Endometrial microvascular endothelial cells (primary cell): ENCODE measurements around the gene CDK14. TPM values are rescaled to one million over a fixed set of nuclear protein-coding genes. Genes with fewer than 3 reads are reported as not detected.

Source experiments
- in situ Hi-C: cut with HindIII; loops from 2 replicates; pipeline ENCODE4 v1.10.0; 2017; ENCODE audit warnings: low sequenced_read_pairs, low pct_unique_long_range_greater_than_20kb; ENCODE audit errors: inconsistent ontology term
- total RNA-seq: library from RNA; depleted of rRNA; stranded (reverse); fragments of >200 nt; gene quantifications from one replicate; pipeline ENCODE4 v1.2.3, GENCODE V29; 2015; ENCODE audit errors: inconsistent ontology term

CDK14 gene
- total RNA-seq, 1 donor from 2014 or later: 7.2 TPM

DNA sequence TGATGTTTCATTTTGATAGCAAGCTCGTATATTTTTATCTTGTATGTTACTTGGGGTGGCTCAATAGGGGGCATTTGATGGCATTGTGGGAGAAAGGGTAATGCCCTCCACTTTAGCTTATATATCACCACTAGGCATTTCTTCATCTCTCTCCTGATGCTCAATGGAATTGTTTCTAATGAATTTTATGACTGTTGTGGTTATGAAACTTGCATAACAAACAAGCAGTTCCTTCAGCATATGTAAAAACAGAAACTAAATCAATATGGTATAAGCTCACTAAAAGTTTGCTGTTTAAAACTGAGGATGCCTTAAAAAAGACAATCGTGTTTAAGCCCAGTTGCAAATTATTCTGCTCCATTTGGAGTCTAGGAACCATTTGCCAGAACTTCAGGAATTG, 75.5 kb downstream of the CDK14 start:
- in situ Hi-C loops: no loop called here

DNA sequence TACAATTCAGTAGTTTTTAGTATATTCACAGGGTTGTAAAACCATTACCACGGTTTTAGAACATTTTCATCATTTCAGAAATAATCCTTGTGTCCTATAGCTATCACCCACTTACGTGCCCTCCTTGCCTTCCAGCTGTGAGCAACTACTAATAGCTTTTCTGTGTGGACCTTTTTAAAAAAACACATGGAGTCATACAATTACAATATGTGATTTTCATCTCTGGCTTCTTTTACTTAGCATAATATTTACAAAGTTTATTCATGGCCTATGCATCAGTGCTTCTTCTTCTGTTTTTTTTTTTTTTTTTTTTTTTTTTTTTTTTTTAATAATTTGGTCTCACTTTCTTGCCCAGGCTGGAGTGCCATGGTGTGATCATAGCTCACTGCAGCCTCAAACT, 76.1 kb downstream of the CDK14 start:
- in situ Hi-C loops: no loop called here

DNA sequence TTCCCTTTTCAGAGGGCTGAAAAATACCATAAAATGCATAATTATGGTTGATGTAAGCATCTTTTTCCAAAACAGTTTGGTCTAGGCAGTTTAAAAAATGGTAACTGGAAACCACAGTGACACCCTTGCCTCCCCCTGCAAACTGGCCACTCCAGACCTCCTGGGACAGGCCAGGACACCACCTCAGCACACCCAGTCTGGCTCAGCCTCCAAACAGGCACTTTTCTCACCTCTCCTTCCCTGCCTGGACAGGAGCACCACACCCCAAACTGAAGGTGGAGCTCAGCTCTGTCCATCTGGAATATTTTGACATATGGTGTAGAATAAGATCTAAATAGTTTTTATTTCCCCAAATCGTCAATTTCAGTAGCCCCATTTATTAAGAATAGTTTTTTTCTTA, 78.5 kb downstream of the CDK14 start:
- in situ Hi-C loops: no loop called here

DNA sequence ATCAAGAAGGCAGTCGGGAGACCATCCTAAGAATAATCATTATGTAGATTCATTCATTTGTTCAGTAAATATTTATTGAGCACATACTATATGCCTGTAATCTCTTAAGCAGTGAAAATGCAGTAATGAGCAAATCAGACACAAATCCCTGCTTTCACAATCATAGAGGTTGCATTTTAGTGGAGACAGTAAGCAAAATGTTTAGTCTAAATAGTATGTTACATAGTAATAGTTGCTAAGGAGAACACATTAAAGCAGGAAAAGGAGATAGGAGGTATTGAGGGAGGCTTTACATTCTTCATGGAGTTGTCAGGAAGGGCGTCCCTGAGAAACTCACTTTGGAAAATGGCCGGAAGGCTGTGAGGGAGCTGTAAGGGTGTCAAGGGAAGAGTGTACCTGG, 79.9 kb downstream of the CDK14 start:
- in situ Hi-C loops: no loop called here

DNA sequence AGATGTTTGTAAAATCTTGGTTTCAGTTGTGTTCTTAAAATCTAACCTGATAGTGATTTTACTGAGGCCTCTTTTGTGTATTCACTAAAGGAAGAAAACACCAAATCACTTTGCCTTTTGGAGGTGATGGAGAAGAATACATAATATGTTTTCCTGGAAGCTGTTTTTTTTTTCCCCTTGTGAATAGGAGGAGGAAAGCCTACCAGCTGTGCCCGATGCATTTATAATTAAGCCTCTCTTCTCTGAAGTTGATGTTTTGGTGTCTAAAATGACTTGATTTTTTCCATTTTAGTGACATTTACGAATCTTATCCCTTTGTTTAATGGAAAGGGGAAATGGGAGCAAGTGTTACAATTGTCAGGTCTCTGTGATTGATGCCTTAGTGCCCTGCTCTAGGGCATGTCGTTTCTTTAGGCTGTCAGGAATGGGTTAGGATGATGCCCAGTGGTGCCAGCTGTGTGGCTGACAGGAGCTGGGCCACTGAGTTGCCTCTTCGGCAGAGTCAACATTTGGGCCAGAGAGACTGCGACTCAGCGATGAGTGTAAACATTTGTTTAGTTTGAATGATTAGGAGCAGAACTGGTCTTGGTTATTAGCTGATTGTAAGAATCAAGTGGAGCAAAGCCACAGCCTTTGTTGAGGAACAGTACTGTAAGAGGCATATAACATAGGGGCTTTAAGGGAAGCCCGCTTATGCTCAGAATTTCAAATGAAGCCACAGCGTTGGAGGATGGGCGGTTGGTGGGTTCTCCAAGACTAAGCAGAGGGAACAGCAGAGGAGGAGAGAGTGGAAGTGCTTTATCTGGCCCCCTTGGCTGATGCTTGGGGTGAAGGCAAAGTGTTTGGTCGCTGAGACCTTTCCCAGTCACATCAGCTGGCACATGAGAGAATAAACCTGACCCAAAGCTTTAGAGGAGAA, 81.6 kb downstream of the CDK14 start:
- in situ Hi-C loops: no loop called here

DNA sequence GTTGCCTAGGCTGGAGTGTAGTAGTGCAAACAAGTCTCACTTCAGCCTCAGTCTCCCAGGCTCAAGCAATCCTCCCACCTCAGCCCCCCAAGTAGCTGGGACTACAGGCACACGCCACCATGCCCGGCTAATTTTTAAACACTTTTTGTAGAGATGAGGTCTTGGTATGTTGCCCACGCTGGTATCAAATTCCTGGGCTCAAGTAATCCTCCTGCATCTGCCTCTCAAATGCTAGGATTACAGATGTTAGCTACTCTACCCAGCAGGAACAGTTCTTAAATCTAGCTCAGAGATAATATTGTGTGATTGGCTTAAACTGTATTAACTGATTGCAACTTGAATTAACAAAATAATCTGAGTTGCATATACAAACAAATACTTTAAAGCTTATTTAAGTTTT, 82.9 kb downstream of the CDK14 start:
- in situ Hi-C loops: no loop called here

DNA sequence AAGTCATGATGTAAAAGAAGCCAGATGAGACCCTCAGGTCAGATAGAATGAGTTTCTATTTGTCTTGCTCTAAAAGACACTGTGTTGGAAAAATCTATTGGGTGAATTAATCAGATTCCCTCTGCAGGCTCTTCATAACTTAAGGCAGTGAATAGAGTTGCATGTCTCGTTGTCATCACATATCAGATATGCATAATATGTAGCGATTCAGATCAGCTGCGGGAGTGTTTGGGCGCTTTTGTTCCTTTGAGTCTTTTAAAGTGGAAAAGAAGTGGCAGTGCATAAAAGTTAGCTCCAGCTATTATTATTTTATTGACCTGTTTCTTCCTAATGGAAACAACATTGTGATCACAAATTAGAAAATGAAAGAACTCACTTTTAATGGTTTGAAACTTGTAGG, 84.4 kb downstream of the CDK14 start:
- in situ Hi-C loops: no loop called here

DNA sequence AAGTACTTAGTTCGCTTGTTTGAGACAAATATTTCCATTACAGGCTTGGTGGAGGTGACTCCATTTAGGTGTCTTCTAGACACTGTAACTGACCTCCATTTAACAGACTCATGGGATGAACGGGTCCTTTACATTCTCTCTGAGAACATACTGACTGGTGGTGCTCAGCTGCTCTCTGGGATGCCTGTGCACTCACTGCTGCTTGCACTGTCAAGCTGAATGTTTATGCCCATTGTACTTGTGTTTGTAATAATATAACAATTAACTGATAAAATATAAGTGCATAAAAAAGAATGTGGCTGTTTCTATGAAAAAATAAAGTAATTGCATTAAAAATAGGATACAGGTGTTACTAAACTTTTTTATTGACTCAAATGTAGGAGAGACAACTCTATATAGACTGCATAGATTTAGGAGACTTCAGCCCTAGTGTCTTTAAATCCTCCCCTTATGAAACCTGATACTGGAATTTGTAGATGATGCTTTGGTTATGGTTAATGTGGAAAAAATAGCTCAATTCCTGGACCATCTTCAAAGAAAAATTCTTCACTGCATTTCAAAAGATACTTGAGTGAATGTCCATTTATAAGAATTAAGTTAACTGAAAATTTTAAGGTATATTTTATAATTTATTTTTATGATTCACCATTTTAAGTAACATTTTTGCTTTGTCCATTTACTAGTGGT, 85.4 kb downstream of the CDK14 start:
- in situ Hi-C loops: no loop called here

DNA sequence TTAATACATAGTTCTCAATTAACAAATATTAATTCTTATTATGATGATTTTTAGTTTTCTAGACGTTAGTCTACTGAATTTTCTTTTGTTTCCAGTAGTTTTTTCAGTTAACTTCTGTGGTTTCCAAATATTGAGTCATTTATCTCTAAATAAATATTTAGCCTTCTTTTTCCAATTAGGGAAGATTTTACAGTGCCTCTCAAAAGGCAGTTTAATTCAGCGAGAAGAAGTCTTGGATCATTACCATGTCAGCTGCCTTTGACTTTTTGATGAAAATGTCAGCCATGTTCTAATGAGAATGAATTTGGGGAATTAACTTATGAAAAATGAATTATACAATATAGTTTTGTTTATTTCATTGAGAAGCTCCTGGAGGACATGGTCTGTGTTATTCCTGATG, 90.0 kb downstream of the CDK14 start:
- in situ Hi-C loops: no loop called here

DNA sequence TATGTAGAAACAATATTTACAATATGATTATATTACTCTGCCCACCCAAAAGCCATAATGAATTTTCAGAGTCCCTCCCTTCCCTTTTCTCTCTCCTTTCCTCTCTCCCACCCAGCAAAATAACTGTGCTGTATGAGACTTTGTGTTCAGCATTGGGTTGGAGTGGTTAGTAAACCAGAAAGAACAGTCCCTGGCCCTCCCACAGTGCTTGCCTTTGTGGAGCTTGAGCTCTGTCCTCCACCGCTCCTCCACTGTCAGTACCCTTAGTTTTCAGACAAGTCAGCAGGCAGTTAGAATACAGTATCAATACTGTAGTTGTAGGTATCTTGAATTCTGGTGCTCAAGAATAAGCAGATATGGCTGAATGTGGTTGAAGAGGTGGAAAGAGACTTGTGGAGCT, 92.7 kb downstream of the CDK14 start:
- in situ Hi-C loops: no loop called here

DNA sequence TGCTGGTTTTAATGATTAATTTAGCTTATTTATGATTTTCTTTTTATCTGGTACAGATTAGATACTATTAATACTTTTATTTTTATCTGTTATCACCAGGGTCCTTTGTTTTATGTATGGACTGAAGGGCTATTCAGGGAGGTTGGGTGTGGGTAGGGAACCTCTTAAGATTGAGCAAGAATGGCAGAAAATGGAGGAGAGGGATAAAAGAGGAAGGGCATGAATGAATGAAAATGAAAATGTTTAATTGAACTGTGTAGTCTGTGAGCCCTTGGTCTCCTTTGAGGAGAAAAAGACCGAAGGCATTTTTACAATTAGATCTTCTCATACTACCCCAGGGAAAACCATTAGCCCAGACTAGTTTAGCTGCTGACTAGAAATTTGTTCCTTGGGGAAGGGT, 93.1 kb downstream of the CDK14 start:
- in situ Hi-C loops: no loop called here

DNA sequence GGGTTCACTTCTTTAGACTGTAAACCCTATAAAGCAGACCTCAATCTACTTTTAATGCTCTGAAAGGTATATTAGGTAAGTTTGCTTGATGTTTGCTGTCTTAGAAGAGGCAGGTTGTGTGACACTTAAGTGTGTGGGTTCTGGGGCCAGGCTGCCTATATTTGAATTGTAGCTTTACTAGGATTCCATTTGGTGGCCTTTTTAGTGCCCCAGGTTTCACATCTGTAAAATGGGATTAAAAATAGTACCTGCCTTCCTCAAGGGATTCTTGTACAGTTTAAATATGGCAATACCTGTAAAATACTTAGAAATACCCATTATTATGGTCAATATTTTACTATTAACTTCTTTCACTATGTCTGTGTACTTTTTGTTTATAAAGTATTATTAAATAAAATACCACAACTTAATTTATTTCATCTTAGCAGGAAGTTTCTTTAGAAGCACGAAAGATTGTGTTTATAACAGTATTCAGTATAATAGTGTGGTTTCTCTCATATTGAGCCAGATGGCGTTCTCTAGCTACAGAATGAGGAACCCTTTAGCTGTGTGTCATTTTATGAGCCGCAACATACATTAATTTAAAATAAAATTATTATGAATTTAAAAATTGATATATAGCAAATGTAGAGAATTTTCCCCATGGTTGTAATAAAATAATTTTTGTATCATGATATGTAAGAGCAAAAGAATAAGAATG, 94.2 kb downstream of the CDK14 start:
- in situ Hi-C loops: no loop called here

DNA sequence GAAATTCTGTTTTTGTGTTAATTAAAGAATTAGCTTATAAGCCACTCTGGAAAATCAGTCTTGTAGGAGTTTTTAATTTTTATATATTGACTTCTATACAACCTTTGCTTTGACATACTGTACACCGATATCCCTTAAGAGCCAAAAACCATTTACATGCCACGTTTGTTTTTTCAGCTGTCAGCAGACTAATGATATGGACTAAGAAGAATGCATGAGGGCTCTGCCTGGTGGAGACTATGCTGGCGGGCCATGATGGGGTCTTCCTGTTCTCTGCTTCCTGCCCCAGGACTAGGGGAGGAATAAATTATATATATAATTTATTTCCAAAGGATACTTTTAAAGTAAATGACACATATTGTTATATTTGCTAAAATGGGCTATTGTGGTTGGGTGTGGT, 96.3 kb downstream of the CDK14 start:
- in situ Hi-C loops: no loop called here

DNA sequence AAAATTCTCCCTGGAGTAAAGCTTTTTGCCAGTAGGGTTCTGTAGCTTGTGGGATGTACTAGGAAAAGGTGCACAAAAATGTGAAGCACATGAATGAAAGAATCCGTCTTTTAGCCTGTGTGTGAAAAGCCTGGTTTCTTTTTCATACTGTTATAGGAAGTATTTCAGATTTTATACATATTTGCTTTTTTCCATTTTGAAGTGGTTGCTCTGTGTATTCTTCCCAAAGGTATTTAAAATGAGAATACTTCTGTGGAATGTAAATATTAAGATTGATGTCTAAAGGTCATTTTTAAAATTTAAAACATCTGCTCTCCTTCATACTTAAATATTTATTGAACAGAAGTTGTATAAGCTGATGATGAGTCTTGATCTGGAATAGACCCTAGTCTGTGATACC, 96.8 kb downstream of the CDK14 start:
- in situ Hi-C loops: no loop called here

DNA sequence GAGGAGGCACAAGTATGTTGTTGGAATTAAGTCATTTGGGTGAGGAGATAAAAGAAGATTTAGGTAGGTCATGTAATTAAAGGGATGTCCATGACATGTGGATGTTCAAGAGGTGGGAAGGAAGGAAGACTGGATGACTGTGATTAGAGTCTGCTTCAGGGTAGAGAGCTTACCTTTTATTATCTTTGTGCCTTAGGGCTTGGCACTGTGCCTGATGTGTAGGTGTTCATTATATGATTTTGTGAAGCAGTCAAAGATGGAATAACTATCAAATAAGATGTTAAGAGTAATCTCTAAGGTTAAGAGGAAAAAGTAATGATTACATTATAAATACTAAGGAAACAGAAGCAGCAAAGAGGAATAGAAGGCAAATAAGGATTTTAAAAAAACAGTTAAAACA, 97.8 kb downstream of the CDK14 start:
- in situ Hi-C loops: no loop called here

DNA sequence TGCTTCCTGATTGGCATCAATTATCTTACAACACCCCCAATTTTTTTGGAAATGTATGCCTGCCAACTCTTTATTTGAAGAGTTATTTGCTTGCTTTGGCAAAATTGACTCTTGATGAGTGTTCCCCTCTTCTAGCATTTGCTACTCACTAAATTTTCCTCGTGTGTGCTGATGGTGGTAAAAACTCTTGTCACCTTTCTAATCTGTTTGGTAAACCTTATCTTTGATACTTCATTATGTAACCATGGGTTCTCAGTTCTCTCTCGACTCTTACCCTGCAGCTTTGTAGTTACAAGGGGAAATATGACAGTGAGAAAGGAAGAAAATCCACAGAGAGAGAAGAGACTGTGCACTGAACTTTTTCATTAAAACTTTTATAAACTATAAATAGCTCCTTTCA, 102.5 kb downstream of the CDK14 start:
- in situ Hi-C loops: no loop called here

DNA sequence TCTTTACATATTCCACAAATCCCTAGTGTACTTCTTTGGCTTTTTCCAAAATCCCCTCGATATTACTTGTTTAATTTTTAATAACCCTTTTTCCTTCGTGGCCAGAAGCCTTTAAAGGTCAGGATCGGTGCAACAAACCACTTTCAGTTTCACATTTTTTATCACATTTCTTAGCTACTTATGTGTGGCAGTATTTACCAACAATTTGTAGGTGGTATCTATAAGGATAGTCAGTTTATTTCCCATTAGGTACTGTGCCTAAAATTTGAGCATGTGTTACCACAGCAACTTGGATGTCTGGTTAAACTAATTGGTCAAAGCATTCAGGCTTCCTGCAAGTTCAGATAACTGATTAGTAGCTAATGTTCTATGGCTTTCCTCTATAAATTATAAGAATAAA, 104.9 kb downstream of the CDK14 start:
- in situ Hi-C loops: no loop called here

DNA sequence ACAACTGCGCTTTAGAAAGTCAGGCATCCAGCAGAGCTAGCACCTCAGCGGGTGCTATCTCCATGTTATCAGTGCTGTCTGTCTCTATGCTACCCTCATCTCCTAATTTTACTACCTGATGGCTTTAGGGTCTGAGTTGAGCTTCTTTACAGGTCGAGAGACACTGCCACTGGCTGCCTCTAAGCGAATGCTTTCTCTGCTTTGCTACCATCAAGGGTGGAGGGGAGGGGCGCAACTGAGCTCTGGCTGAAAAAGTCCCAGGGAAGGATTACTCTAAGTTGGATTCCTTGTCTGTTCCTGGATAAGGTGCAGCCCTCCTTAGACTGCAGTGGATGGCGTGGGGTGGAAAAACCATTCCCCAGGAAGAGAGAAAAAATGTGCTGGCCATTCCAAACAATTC, 105.7 kb downstream of the CDK14 start:
- in situ Hi-C loops: no loop called here

DNA sequence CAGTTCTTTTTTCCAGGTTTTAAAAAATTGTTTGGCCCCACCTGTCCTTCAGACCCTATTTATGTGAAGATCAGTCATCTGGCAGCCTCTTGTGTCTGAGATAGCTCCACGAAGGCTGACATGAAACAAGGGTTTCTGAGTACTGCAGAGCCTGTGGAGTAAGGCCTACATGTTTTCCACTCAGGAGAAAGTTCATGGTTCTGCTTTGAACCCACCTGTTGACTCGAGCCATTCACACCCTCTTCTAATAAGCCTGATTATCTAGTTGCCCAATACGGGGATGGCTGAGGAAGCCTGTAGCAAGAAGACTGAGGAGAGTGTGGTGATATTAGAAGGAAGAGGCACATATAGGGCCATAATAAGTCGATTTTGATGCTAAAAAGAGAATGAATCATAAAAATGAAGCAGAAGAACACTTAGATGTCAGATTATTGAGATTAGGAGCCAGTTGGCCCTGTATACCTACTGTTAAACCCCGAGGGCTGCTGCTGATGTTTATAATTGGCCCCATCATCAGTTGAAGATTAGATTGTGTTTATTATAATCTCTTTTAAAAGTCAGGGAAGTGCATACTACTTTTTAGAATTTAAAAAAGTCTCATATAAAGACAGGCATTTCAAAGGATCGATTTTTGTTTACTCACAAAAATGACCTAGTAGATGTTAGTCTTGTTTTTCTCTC, 109.4 kb downstream of the CDK14 start:
- in situ Hi-C loops: no loop called here
